GM19463 (cell line): ENCODE results near the gene GALNT14.

Source experiments
- ATAC-seq: cut with Tn5 transposase; IDR thresholded peaks from one replicate; pipeline ENCODE4 v1.9.1; 2021; ENCODE audit warnings: mild to moderate bottlenecking, moderate library complexity; ENCODE audit not compliant: unreplicated experiment

The GALNT14 gene

GRCh38 chr2:30950339-30950738 is 187.9 kb downstream of the GALNT14 start:
- no peak for ATAC-seq

DNA sequence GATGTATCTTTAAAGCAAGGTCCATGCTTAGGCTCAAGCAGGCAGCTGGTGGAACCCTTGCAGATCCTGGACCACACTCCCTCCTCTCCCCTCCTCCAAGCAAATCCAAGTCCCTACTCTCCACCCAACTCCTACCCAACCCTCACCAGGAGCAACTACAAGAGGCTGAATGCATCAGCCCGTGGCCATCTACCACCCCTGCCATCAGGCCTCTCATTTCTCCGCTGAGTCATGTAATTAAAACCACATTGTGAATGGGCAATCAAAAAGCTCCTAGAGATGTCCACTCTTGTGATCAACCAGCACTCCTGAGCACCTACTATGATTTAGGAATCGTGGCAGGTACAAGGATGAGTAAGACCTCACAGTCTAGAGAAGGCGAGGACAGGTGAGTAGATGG is 188.8 kb downstream of the GALNT14 start:
- no peak for ATAC-seq

DNA sequence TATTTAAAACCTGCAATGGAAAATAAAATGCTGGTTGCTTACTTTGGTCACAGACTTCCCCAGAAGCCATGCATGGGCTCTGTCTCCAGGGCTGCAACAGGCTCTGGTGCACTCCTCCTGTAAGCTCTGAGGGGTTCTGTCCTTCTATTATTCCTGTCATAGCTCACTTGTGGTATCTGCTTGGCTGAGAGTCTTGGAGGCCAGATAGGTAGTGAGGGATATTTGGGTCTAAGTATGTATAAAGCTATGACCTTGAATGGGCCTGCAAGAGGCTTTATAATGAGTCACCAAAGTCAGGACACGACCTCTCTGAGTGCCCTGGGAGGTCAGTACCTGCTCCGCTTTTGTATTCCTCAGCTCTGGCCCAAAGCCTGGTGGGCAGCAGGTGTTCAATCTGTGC is 189.4 kb downstream of the GALNT14 start:
- no peak for ATAC-seq

- ATAC-seq = no peak
Measured at GRCh38 chr2:30948130-30948529, 190.1 kb downstream of the GALNT14 start.

DNA sequence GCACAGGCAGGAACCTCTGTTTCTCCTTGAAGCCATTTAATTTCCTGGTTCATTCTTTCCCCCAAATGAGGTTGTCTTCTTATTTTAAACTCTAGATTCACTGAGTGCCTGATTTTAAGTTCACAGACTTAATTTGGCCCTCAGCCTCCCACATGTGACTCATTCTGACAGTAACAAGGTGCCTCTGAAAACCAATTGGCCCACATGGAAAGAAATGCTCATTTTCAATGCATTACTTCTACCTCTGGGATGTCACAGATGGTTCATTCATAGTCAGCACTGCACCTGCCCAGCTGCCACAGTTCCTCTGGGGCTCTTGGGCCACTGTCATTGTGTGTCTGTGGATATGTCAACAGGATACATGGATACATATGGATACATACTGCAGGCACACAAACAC is 190.6 kb downstream of the GALNT14 start:
- ATAC-seq = no peak

GRCh38 chr2:30942419-30942818 is 195.8 kb downstream of the GALNT14 start:
- no peak for ATAC-seq

DNA sequence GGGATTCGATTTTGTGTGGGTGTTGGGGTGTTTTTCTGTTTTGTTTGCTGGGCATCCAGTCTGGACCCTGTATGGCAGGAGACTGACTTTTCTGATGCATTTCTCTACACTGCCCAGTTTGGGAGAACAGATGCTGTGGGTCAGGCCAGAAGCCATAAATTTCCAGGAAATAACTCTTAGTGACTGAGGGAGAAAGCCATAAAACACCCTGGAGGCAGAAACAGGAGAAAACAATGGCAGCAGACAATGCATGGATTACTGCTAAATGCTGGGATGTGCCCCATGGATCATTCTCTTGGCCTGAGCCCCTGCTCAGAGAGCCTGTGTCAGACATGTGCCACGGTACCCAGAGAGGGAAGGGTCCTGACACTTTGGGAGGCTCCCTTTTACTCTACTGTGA is 197.4 kb downstream of the GALNT14 start:
- no peak for ATAC-seq

- ATAC-seq = no peak
Measured at GRCh38 chr2:30939364-30939763, 198.9 kb downstream of the GALNT14 start.

GRCh38 chr2:30938196-30938595 is 200.0 kb downstream of the GALNT14 start:
- no peak for ATAC-seq

DNA sequence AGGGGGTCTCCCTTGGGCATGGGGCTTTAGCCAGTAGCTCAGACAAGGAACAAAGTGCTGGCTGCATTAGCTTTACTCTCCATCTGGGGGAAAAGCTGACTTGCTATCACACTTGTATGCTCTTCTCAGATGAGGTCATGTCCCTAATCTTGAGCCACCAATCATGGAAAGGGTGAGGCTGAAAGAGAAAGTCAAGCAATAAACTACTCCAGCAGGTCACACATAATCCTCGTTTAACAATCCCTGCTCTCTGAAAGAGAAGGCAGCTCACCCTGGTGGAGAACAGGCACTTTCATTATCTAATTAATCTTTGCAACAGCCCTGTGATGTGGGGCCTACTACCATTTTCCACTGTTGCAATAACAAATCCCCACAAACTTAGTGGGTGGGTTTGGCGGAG is 201.3 kb downstream of the GALNT14 start:
- ATAC-seq = no peak

DNA sequence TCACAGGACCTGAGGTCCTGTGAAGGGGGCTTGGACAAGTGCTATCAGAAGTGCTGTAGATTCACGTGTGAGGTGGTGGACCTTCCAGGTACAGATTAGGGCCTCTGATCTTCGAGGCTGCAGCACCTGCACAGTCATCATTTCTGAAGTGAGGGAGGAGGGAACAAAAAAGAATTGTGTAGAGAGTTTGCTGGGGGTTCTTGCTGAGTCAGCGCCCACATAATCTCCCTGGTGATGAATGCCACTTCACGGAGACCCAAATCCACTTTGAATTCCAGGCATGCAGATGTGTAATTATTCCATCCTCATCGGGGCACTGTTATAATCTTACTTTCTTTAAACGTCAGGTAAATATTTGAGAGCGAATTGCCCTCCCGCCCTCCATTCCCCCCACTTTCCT is 202.4 kb downstream of the GALNT14 start:
- no peak for ATAC-seq

- ATAC-seq = no peak
Measured at GRCh38 chr2:30934066-30934465, 204.2 kb downstream of the GALNT14 start.

DNA sequence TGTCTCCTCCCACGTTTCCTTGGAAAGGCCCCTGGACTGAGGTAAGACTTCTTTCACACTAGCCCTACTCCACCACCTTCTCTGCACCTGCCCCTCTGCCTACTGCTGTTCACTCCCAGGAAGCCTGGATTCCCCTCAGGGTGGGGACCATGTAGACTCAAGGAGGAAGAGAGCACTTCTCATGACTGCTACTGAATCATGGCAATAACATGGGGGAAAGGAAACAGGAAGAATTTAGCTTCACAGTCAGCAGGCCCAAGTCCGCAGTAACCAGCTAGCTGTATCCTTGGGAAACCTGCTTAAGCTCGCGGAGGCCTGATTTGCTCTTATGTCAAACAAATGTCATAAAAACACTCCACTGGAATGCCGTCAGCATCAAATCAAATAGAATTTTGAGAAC is 204.7 kb downstream of the GALNT14 start:
- ATAC-seq = no peak

- no peak for ATAC-seq
Measured at GRCh38 chr2:30932870-30933269, 205.4 kb downstream of the GALNT14 start.

DNA sequence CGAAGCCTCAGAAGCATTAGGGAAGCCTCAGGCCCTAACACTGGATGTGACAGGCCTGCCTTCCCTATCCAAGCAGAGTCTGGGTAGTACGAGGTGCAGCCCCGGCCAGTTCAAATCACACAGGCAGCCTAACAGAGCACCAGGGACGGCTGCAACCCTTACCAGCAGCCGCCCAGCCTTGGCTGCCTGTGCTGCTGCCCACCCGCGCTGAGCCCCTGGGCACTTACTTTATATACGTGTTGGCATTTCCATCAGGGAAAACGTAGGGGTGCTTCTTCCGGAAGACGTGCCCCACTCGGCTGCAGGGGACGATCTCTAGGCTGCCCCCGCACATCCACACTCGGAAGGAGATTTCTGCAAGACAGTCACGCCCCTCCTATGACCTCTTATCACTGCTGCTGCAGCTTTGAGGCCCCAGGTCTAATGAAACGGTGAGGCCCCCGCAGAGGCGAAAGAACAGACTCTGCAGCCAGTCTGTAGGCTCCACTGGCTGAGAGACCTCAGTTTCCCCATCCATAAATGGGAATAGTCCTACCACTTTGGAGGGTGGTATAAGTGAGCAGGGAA is 206.3 kb downstream of the GALNT14 start:
- ATAC-seq = no peak

- no peak for ATAC-seq
Measured at GRCh38 chr2:30930716-30931115, 207.5 kb downstream of the GALNT14 start.

DNA sequence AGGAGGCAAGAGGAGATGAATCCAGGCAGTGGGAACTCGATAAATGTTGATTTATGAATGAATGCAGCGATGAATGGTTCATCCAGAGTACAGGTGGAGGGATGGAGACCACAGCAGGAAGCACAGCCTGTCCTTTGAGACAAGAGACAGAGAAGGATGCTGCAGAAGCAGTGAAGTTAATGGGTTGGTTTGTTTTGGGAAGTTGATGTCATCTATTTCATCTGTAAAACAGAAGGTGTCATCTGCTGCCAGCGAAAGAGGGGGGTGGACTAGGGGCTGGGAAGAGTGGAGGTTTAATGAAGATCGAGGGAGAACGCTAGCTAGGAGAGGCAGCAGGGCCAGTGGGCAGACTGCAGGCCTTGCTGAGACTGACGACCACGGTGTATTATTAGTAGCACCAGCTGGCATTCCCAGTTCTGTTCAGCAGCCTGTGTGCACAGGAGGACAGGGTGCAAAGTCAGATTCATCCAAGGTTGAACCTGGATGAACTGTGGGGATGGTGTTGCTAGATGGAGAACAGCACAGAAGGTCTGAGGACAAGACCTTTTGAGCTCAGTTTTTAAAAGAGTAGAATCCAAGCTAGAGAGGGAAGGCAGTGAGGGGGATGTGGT is 210.7 kb downstream of the GALNT14 start:
- no peak for ATAC-seq

- ATAC-seq = no peak
Measured at GRCh38 chr2:30926606-30927005, 211.6 kb downstream of the GALNT14 start.

GRCh38 chr2:30923623-30924022 is 214.6 kb downstream of the GALNT14 start:
- ATAC-seq = no peak

DNA sequence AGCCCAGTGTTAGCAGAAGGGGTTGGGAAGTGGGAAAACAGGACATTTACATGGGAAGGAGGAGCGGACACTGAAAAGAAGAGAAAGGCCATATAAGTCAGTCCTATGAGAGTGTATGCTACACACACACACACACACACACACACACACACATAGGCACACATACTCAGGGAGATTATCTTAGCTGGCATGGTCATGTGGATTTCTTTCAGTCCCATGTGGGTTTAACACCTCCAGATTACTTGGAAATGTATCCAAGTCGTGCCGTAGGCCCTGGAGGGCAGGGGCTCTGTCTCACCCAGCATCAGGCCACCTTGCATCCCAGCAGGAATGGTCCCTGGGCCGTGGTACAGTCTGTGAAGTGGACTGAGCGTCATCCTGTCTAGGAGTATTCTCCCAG is 217.7 kb downstream of the GALNT14 start:
- ATAC-seq = no peak

DNA sequence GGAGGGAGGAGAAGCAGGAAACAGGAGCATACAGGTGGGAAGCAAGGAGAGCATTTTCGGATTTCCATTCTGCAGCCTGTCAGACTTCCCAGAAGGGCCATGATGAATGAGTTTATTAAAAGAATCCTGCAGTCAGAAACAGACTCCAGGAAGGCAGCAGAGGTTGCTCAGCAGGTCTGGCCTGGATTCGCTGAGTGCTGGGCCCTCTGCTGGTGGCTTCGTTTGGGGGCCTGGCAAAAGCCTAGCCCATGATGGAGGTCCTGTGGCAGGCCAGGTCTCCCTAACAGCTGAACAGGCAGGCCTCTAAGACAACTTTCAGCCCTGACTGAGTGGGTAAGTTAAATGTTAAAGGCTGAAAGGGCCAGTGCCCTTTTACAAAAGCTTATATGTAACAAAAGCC is 222.8 kb downstream of the GALNT14 start:
- ATAC-seq = no peak

GRCh38 chr2:30914456-30914855 is 223.8 kb downstream of the GALNT14 start:
- no peak for ATAC-seq

- no peak for ATAC-seq
Measured at GRCh38 chr2:30912056-30912455, 226.2 kb downstream of the GALNT14 start.
